ENCODE results near the gene KCTD18. TPM values are rescaled to one million over a fixed set of nuclear protein-coding genes. Genes with fewer than 3 reads are reported as not detected.

The KCTD18 gene
- total RNA-seq, 1 donor from 2014 or later, result 17.4 TPM

DNA sequence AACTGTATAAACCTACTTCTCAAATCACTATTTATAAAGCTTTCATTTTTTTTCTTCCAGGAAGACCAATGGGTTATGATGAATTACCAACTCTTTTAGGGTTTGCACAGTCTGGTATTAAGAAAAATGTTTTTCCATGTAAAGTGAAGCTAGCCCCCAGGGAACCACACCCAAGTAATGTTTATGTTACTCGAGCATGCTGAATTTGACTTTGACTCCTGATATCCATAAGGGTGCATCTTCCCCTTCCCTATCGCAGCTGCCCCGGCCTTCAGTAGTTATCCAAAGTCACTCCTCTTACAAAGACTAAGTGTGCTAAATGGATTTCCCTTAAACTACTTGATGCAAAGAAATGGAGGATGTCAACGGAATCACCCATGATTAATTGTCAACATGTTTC is 21.7 kb downstream of the KCTD18 start:
- intact Hi-C loops (cut with micrococcal nuclease), result loop anchor here (10.0 kb wide), 1 partner anchor 783 kb away; no protein-coding TSS in a partner anchor

DNA sequence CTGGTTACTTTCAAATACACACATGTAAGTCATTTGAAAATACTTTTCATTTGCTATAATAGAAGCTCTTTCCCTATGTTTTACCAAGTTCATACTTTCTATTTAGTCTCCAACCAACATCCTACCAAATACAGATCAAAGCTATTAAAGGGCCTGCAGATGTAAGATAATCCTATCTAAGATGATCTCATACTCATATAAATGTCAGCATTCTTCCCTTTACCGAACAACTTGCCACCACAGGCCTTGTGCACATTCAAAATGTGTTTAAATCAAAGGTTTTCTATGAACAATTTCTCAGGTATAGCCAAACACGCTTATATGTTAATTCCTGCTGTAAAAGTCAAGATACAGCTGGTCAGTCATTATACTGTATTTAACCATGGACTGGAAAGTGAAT is 23.3 kb downstream of the KCTD18 start:
- intact Hi-C loops (cut with micrococcal nuclease), result loop anchor here (10.0 kb wide), 1 partner anchor 782 kb away; no protein-coding TSS in a partner anchor

DNA sequence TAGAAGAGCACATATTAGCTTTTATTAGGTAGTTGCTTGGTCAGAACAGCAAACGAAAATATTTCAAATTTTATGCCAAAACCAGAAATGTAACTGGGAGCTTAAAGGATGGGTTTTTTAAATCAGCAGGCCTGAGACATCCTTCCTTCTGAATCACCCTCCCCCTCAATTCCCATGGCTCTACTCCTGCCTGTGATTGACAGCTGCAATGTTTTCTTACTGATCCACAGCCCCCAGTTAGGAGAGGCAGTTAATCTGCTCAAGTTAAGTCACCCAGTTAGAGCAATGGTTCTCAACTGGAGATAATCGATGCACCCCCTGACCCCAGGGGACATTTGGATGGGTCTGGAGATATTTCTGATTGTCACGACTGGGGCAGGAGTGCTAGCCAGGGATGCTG is 24.9 kb downstream of the KCTD18 start:
- intact Hi-C loops (cut with micrococcal nuclease), result loop anchor here (5.0 to 10.0 kb wide), 2 partner anchors 248 to 780 kb away; no protein-coding TSS in a partner anchor

DNA sequence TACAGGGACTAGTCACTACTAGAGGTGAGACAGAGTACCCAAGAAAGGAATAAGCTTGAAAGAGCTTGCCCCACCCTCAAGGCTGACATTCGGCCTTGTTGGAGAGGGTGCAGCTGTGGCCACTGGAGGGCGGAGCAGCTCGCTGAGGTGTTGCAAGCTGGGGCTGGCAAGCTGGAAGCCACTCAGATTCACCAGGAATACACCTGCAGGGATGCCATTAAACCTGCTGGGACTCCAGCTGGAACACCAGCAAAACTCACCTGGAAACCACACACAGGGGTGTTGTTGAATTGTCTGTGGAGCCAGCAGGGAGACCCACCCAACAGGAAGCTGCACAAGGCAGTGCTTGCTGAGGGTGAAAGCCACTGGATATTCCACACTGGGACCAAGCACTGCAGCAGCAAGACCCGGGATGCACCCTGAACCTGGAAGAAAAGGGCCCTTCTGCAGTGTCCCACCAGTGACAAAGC is 26.1 kb downstream of the KCTD18 start:
- intact Hi-C loops (cut with micrococcal nuclease), result loop anchor here (5.0 to 10.0 kb wide), 2 partner anchors 246 to 779 kb away; no protein-coding TSS in a partner anchor

DNA sequence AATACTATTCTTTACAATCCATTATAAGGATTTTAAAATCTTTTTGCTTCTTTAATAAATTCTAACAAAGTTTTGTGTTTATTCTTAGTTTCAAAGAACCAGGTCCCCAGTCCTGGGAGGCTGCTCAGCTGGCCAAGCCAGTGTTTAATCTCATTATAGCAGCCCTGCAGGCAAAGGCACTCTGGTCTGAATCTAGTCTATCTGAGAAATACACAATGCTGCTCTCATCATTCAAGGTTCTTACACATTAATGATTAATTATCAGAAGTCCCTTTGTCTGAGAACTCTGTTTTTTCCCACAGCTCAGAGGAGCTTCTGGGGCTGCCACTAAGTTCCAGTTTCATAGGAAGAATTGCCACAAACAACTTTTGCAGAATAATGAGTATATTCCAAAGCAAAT is 27.7 kb downstream of the KCTD18 start:
- intact Hi-C loops (cut with micrococcal nuclease), result loop anchor here (5.0 to 10.0 kb wide), 2 partner anchors 245 to 777 kb away; no protein-coding TSS in a partner anchor

DNA sequence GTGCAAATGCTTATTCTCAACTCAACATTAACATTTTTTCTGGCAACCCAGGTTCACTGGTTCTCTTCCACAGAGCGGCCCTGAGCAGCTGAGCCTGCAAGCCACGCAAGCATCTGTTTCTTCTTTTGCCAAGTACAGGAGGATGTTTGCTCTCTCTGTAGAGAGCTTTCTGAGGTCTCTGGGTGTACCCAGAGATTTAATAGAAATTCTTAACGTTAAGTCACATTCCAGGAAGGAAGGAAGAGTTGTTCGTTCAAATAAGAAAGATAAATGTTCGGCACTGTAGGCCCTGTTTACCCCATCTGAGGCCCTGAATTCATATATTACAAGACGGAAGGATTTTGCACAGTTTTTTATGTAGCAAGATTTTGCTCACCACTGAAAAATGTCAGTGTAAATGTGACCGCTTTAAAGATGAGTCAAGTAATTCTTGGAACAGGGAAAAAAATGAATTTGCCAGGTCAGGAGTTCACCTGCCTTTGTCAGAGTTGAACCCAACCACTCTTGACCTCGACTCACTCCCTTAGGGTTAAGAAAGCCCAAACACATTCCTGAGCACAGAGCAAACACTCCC is 30.1 kb downstream of the KCTD18 start:
- intact Hi-C loops (cut with micrococcal nuclease), result loop anchor here (5.0 to 10.0 kb wide), 2 partner anchors 242 to 775 kb away; no protein-coding TSS in a partner anchor

DNA sequence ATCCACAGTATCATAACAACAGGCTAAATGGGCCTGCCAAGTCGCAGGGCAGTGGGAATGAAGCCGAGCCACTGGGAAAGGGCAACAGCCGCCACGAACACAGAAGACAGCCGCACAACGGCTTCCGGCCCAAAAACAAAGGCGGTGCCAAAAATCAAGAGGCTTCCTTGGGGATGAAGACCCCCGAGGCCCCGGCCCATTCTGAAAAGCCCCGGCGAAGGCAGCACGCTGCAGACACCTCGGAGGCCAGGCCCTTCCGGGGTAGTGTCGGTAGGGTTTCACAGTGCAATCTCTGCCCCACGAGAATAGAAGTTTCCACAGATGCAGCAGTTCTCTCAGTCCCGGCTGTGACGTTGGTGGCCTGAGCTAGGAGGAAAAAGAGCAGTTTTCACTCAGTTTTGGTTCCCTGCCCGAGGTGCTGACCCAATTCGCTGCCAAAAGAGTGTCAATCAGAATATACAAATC is 32.2 kb downstream of the KCTD18 start:
- intact Hi-C loops (cut with micrococcal nuclease), result no loop called here

DNA sequence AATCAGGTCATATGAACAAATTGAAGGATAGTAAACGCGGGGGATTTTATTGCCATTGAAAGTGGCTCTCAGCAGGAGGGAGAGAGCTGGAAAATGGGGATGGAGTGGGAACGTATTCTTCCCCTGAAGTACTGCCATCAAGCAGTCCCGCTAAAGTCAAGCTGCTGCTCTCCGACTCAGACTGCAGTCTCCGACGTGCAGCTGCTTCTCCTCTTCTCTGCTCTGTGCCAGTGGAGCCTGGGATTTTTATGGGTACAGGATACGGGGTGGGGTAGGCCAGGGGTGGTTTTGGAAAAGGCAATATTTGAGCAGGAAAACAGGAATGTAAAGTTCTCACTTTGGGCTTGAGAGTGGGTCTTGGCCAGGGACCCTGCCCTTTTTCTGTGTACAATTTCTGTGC is 33.0 kb downstream of the KCTD18 start:
- intact Hi-C loops (cut with micrococcal nuclease), result no loop called here

DNA sequence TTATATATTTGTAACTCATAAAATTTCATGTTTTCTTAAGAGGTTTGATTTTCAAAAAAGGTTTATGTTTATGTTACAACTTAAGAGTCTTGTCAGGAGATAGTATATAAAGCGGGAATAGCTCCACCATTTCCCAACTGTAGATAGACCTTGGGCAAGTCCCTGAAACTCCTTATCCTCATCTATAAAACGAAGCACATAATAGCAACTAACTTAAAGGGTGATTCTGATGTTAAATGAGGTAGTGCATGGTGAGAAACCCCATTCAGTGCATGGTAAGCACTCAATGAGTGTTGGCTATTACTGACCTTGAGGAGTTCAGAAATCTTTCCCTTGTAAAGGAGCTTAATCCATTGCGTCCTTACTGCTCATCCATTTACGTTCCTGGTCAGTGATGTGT is 34.1 kb downstream of the KCTD18 start:
- intact Hi-C loops (cut with micrococcal nuclease), result no loop called here

DNA sequence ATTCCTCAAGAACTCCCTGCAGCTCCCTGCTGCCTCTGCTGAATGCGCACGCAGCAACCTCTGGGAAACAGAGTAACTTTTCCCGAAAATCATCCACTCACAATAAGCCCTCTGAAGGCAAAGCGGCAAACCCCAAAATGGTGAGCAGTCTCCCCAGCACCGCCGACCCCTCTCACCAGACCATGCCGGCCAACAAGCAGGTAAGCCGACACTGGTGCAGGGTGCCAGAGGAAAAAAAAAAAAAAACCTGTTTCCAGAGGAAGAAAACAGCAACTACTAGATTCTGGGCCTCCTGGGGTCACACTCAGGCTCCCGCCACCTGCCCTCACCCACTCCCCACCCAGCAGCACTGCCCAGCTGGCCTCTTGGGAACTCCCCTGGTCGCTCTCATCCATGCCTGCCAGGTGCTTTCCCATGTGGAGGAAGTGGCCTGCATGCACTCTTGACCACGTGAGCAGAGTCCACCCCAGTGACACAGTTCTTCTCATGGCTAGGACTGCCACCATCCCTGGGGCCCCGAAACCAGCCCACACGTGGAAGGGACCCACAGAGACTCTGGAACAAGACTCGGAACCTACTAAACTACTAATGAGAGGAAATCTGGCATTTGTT is 36.9 kb downstream of the KCTD18 start:
- intact Hi-C loops (cut with micrococcal nuclease), result no loop called here

DNA sequence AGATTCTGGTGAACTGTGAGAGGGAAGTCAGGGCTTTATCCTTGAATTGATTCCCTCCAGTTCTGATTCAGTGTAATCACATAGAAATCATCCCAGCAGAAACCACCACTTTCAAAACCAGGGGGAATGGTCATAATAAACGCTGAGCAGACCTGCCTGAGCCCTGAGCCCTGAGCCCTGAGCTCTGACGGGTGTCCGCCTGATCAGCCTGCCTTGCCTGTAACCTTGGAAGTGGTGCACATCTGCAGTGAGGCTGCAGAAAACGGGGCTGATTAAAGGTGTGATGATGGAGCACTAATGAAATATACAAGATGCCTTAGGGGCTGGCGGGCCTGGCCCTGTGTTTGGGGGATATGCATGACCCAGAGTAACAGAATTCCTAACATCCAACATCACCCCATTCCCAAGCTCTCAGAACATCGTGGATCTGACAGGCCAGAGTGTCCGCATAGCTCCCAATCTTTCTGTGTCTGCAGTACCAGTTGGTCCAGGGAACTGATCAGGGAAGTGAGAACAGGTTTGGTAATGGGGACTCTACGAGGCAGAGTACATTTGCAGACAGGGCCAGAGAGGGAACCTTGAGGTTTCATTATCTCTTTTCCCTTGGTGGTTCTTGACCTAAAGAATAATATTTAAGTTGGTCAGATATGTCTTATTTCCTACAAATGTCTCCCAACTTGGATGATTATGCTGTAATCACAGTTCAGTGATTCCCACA is 37.8 kb downstream of the KCTD18 start:
- intact Hi-C loops (cut with micrococcal nuclease), result loop anchor here (1.0 kb wide), 2 partner anchors 487 to 492 kb away; no protein-coding TSS in a partner anchor

DNA sequence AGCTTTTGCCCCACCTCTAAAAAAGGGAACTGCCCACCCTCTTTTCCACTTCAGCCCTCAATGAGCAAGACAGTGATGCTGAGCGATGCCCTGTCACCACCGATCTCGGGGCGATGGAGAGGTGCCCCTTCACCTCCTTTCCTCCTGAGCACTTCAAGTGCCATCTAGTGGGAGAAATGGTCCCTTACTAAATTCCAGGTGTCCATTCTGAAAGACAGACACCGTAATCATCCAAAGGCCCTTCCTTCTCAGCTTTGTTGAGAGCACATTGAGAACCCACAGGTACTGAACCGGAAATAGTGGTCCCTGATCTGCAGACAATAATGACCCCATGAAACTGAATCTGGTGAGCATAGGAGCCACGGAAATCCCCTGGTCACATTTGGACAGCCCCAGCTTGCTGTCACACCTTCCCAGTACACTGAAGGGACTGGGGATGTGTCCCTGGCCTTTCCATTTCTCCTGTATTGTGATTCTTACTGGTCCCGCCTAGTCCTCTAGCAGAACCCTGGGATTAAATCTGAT is 38.5 kb downstream of the KCTD18 start:
- intact Hi-C loops (cut with micrococcal nuclease), result loop anchor here (1.0 kb wide), 2 partner anchors 486 to 491 kb away; no protein-coding TSS in a partner anchor

DNA sequence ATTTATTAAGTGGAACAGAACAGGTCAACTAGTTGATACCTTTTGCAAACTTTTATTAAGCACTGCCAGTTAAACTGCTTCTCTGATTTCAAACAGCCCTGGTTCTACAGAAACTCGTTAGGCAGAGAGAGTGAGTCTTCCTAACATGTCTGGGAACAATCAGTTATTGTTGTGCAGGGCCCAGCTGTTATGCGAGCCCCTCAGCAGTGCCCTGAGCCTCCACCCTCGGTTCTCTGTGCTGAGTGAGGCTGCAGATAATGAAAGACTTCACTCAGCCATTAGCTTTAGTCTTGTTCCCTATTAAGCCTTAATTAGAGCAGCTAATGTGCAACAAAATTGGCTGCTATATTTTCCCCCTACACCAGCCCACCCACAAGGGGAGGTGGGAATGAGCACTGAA is 39.6 kb downstream of the KCTD18 start:
- intact Hi-C loops (cut with micrococcal nuclease), result no loop called here

DNA sequence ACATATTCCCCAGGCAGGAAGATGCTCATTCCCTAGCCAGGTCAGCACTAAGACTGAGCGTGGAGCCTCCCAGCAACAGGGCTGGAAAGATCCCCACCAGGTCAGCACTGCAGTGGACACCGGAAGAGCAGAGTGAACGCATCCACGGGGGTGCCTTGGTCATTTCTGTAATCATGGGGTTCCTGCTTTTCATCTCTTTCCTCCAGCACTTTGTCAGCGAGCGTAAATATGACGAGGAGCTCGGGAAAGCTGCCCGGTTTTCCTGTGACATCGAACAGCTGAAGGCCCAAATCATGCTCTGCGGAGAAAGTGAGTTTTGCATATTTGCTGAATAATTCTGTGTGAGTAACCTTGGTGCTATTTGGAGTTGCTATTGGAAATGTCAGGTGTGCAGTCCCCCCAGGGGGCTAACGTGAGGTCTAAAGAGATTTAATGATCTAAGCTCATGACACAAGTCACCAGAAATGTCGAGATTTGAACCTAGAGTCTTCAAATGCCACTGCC is 40.1 kb downstream of the KCTD18 start:
- intact Hi-C loops (cut with micrococcal nuclease), result loop anchor here (5.0 kb wide), 1 partner anchor 233 kb away; no protein-coding TSS in a partner anchor

DNA sequence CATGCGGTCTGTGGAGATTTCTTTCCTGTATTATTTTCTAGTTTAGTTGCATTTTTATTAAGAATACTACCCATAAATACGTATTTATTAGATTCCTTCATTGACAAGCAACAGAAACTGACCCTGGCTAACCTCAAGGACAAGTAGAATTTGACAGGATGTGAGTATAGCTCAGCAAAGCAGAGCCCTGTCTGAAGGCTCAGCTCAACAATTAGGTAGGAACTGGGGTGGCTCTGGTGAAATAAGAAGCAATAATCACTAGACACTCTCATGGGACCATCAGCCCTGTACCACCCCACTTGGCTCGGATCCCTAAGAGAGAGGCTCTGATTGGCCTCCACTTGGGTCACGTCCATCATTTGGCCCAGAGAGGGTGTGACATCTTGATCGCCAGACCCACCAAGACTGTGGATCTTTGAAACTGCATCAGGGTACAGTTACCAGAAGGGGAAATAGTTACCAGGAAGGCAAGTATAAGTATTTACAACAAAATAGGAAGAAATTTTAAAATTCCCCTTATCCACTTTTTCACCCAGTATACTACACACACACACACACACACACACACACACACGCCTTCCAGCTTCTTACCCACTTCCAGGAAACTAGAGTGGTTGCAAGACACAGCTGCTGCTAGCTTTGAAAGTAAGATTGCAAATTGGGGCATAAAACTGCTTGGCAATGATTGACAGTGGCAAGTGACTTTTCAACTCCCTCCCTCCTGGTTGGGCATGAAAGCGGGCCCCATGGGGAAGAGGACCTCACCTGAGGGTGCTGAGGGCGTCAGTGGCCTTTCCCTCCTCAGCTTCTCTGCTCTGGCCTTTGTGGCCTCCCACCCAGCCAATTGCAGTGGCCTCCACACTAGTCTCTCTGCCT is 41.8 kb downstream of the KCTD18 start:
- intact Hi-C loops (cut with micrococcal nuclease), result loop anchor here (1.0 to 5.0 kb wide), 4 partner anchors 161 to 617 kb away; partner anchors contain the start of genes C2orf69 and FTCDNL1

DNA sequence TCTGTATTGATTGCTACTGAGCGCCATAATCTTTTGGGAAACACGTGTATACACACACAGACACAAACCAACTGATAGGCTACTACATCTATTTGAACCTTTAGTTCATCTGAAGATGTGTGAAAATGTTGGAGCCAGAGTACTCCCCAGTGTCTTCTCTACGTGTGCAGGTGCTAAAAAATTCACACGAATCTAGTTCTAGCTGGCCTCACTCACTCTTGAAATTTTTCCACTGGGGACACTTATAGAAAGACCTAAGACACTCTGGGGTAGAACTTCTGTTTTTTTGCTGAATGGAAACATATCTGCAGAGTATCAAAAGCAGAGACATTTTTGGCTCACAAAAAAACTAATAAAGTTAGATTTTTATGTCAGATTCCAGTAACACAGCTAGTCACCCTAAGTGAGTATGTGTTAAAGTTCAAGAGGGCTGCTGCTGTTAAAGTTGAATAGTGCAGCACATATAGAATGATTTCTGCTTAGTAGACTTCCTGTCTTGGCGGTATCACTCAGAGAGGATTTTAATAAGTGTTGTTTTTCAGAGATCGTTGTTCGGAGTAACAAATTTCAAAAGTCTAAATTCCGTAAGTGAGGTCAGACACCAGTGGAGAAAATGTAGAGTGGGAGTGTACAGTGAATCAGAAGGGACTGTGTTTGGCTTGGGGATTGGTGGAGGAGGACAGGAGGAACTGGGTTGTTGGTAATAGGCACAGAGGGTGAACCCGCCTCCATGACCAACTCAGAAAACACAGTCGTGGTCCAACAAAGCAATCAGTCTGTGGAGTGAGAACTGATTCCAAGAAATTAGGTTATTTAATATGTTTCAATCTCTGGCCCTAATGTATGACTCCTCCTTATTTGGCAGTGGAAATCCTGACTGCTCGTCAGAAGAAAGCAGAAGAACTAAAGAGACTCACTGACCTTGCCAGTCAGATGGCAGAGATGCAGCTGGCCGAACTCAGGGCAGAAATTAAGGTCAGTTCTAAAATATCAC is 43.1 kb downstream of the KCTD18 start:
- intact Hi-C loops (cut with micrococcal nuclease), result loop anchor here (1.0 to 5.0 kb wide), 6 partner anchors 10 to 616 kb away; partner anchors contain the start of genes C2orf69 and FTCDNL1

DNA sequence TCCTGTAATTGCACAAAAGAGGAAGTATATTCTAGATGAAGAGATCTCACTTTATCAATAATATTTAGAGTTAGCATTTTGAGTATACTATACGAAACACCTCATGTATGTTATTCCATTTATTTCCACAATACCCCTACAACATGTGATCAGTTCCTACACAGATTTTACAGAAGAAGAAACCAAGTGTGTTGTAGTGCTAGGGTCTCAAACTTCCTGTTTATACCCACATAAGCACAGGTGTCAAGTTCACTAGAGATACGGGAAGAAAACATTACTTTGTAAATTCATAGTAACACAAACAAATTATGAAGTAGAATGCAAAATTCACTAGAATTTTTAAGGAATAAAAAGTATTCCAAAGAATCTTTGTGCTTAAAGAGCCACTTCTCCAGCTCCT is 46.4 kb downstream of the KCTD18 start:
- intact Hi-C loops (cut with micrococcal nuclease), result no loop called here

DNA sequence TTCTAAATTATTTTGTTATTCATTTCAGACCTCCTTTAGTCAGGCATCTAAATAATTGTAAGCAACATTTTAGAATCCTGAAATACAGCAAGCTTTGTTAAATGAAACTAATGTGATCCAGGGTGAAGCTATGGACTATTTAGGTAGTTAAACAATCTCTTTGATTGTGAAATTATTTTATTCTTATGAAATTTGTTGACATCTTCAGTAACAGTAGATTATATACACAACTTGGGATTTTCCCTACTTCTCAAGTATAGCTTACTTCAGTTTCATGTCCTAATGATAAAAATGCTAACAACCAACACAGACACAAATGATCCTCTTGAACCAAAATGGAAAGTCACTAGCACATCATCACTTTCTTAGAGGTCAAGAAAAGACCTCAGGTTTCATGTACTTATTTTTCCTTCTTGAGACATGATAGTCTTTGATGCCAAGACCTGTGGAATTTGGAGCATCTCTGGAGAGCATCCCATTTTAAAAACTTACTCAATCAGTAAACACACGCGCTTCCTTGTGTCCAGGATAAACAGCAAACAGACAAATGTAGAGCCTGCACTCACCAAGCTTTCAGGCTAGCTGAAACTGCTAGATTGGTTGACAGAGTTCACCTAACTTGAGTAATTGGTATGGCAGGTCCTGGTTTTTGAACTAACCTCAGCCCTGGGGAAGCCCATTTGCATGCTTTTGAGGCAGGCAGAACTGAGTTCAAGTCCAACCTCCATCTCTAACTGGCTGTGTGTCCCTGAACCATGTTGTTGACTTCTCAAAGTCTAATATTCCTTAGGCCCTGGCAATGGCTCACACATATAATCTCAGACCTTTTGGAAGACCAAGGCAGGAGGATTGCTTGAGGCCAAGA is 47.8 kb downstream of the KCTD18 start:
- intact Hi-C loops (cut with micrococcal nuclease), result no loop called here
